KMS-11 (cell line): ENCODE measurements around the gene OR5AR1.

Source experiments
- H2AFZ ChIP-seq: fragments of 200-600 bp; sonication (generic); 2 replicates; pipeline ENCODE4 v1.6.1; 2016; ENCODE audit warnings: antibody characterized with exemption, mixed run types, low read depth
- H3K27ac ChIP-seq: fragments of 200-600 bp; sonication (generic); 2 replicates; pipeline ENCODE4 v1.6.1; 2016; ENCODE audit warnings: mild to moderate bottlenecking, mixed run types
- H3K27me3 ChIP-seq: fragments of 200-600 bp; sonication (generic); 2 replicates; pipeline ENCODE4 v1.6.1; 2017; ENCODE audit warnings: mild to moderate bottlenecking, low read depth, mixed run types, moderate library complexity; ENCODE audit not compliant: insufficient read depth
- H3K36me3 ChIP-seq: fragments of 200-600 bp; sonication (generic); 2 replicates; pipeline ENCODE4 v1.6.1; 2017; ENCODE audit warnings: mild to moderate bottlenecking, mixed run types; ENCODE audit not compliant: insufficient read depth
- H3K4me1 ChIP-seq: fragments of 200-600 bp; sonication (generic); 2 replicates; pipeline ENCODE4 v1.6.1; 2016; ENCODE audit warnings: mild to moderate bottlenecking, low read depth, mixed run types; ENCODE audit not compliant: poor library complexity, severe bottlenecking
- H3K4me2 ChIP-seq: fragments of 200-600 bp; sonication (generic); 2 replicates; pipeline ENCODE4 v1.7.0; 2016; ENCODE audit warnings: mild to moderate bottlenecking, mixed run types
- H3K4me3 ChIP-seq: fragments of 200-600 bp; sonication (generic); IDR thresholded peaks from 2 replicates; pipeline ENCODE4 v1.6.1; 2017; ENCODE audit warnings: low read depth, low read length, mixed read lengths; ENCODE audit not compliant: insufficient read depth
- H3K79me2 ChIP-seq: fragments of 200-600 bp; sonication (generic); 2 replicates; pipeline ENCODE4 v1.6.1; 2016; ENCODE audit warnings: low read depth, mixed run types; ENCODE audit not compliant: insufficient read depth
- H3K9ac ChIP-seq: fragments of 200-600 bp; sonication (generic); 2 replicates; pipeline ENCODE4 v1.6.1; 2016; ENCODE audit warnings: mild to moderate bottlenecking, mixed run types
- H4K20me1 ChIP-seq: fragments of 200-600 bp; sonication (generic); 2 replicates; pipeline ENCODE4 v1.6.1; 2016; ENCODE audit warnings: mild to moderate bottlenecking, mixed run types; ENCODE audit not compliant: insufficient read depth
- CTCF ChIP-seq: fragments of 200-600 bp; sonication (generic); conservative IDR thresholded peaks from 2 replicates; pipeline ENCODE4 v1.6.1; 2017; ENCODE audit warnings: low read depth, mild to moderate bottlenecking, antibody characterized with exemption, low read length, moderate library complexity, mixed read lengths

Gene OR5AR1

DNA sequence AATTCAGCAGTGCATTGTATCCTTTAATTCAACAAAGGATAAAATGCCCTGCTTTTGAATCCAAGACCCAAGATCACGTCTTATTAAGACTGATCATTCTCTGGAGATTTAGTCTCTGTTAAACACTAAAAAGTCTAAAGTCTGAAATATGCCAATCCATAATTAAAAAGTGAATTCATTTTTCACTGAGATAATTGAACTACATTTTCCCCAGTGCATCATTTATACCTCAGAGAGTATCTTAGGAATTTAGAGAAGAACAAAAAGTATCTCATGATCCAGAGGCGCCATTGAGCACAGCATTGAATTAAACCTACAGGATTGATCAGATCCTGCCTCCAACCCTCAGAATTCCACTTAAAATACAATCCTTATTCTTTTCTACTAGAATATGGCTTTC lies 26.6 kb upstream of the OR5AR1 start:
- Histone ChIP-seq H3K4me3 (no peak overlapping the region), H3K27ac (no peak overlapping the region), H2AFZ (no peak overlapping the region), H3K4me1 (no peaks in the 10 kb centered on the region), H4K20me1 (no peaks in the 10 kb centered on the region), H3K4me2 (no peak overlapping the region), H3K79me2 (no peaks in the 10 kb centered on the region), H3K36me3 (no peaks in the 10 kb centered on the region), H3K27me3 (no peaks in the 10 kb centered on the region), H3K9ac (no peak overlapping the region)
- TF ChIP-seq CTCF = no peak

DNA sequence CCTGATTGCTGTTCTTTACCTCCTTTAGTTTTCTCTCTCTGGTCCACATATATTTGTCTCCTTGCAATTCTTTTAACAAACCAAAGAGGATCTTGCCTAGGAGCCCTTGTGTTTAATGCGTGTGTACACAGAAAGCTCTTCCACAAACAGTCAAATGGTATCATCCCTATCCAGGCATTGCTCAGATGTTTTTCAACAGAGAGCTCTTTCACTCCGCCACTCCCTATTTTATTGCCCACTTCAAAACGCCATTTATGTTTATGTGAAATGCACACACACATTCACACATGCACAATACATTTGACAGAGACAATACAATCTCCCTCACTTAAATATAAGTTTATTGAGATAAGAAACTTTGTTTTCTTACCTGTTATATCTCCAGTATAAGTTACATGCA lies 26.0 kb upstream of the OR5AR1 start:
- H3K4me3 ChIP-seq = no peak overlapping the region
- no peak overlapping the region for H3K27ac ChIP-seq
- no peaks in the 10 kb centered on the region for H3K79me2 ChIP-seq
- no peak overlapping the region for H3K4me2 ChIP-seq
- H4K20me1 ChIP-seq = no peaks in the 10 kb centered on the region
- no peaks in the 10 kb centered on the region for H3K4me1 ChIP-seq
- no peak overlapping the region for H2AFZ ChIP-seq
- no peak for TF ChIP-seq CTCF
- H3K36me3 ChIP-seq = no peaks in the 10 kb centered on the region
- no peak overlapping the region for H3K9ac ChIP-seq
- H3K27me3 ChIP-seq = no peaks in the 10 kb centered on the region

- no peak within 1 kb of the TSS for H3K4me3 ChIP-seq
- H3K27me3 ChIP-seq = no peaks in the 10 kb centered on the region
- no peak within 1 kb of the TSS for H3K9ac ChIP-seq
- no peaks in the 10 kb centered on the region for H3K36me3 ChIP-seq
- no peaks in the 10 kb centered on the region for H4K20me1 ChIP-seq
- H3K4me2 ChIP-seq = no peak within 1 kb of the TSS
- H2AFZ ChIP-seq = no peak within 1 kb of the TSS
- no peaks in the 10 kb centered on the region for H3K79me2 ChIP-seq
- H3K27ac ChIP-seq = no peak within 1 kb of the TSS
- TF ChIP-seq CTCF = no peak
- no peaks in the 10 kb centered on the region for H3K4me1 ChIP-seq
Observed at GRCh38 chr11:56642339-56642738, 21.1 kb upstream of the OR5AR1 start, which contains the start of gene OR5AP2. OR5AP2 (minus strand) TSS chr11:56642439; CDS start chr11:56642439, 0 bp downstream.

DNA sequence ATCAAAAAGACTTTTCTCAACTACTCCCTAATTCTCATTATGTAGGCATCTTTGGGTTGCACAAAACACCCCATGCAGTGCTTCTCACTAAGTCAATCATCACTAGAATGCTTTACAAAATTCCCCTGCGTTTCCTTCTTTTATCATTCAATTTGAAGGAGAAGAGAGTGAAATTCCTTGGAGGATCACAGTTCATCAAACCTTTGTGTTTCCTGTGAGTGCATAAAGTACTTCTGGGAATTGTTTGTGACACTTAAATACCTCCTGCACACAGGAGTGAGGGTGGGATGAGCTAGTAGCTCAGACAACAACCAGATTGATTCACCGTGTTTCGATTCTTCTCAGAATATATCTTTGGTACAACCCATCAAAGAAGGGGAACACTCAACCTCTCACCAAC lies 3.7 kb upstream of the OR5AR1 start:
- H3K4me1 ChIP-seq = no peaks in the 10 kb centered on the region
- H3K4me3 ChIP-seq = no peak overlapping the region
- H4K20me1 ChIP-seq = no peaks in the 10 kb centered on the region
- no peaks in the 10 kb centered on the region for H3K27me3 ChIP-seq
- no peaks in the 10 kb centered on the region for H3K79me2 ChIP-seq
- H3K9ac ChIP-seq = no peak overlapping the region
- H3K36me3 ChIP-seq = no peaks in the 10 kb centered on the region
- no peak overlapping the region for H3K27ac ChIP-seq
- H2AFZ ChIP-seq = no peak overlapping the region
- TF ChIP-seq CTCF = no peak
- H3K4me2 ChIP-seq = no peak overlapping the region

GRCh38 chr11:56670984-56671383 lies 7.5 kb downstream of the OR5AR1 start:
- Histone ChIP-seq H3K4me3 (no peak overlapping the region), H3K79me2 (no peaks in the 10 kb centered on the region), H3K9ac (no peak overlapping the region), H3K36me3 (no peaks in the 10 kb centered on the region), H3K4me2 (no peak overlapping the region), H3K27ac (no peak overlapping the region), H2AFZ (no peak overlapping the region), H3K4me1 (no peaks in the 10 kb centered on the region), H4K20me1 (no peaks in the 10 kb centered on the region), H3K27me3 (no peaks in the 10 kb centered on the region)
- no peak for TF ChIP-seq CTCF
